Gastroesophageal sphincter (tissue), 3 donors: ENCODE results near the gene CST4.

Experiments
- CTCF ChIP-seq, 4 experiments: fragments of 200-600 bp in 2 of 4; fragments of 450-650 bp in 2 of 4; sonication (generic) in 1 of 4; IDR thresholded peaks; one replicate each; pipeline ENCODE4 v1.5.1; 2017 to 2019; ENCODE audit warnings: antibody characterized with exemption in 4 of 4, mild to moderate bottlenecking in 2 of 4, moderate library complexity in 2 of 4
- POLR2A ChIP-seq, 2 donors: fragments of 450-650 bp; IDR thresholded peaks; one replicate each; pipeline ENCODE4 v1.6.1; 2017; ENCODE audit warnings: antibody characterized with exemption in 2 of 2, mild to moderate bottlenecking in 2 of 2, moderate library complexity in 1 of 2

- TF ChIP-seq CTCF (IDR thresholded peaks at IDR 0.05) (no peak), POLR2A (IDR thresholded peaks at IDR 0.05) (no peak)
These were observed 2.8 kb upstream of the CST4 start for GRCh38 chr20:23691675-23692074.
